MCF 10A (cell line): Measurements from ENCODE around the gene UBE2E3. TPM values are rescaled to one million over a fixed set of nuclear protein-coding genes. Genes with fewer than 3 reads are reported as not detected.

ENCODE experiments used
- BruUV-seq: library from RNA; stranded (reverse); fragments of 400-500 nt; replicated peaks from 2 replicates; lab custom pipeline; 2021; lab: Mats Ljungman, UMichigan
- CTCF ChIA-PET: fragments of 300-600 bp; sonication (Branson Sonifier 250); formaldehyde crosslinking; extraction: SDS; loops from one replicate; lab custom pipeline; 2021; ENCODE audit warnings: antibody characterized with exemption, inconsistent platforms; lab: Yijun Ruan, JAX
- POLR2A ChIA-PET: fragments of 300-600, 350-650 bp; sonication (Branson Sonifier 250); formaldehyde crosslinking; extraction: SDS; loops from one replicate; lab custom pipeline; 2020; ENCODE audit warnings: antibody characterized with exemption, inconsistent platforms; lab: Yijun Ruan, JAX
- DNase-seq: peaks from one replicate; pipeline ENCODE4 v3.0.0-alpha.2; 2018; ENCODE audit not compliant: unreplicated experiment
- H3K27ac Mint-ChIP-seq: one replicate; pipeline ENCODE4 v1.8.0; 2022; ENCODE audit warnings: mild to moderate bottlenecking, low read depth, mixed read lengths; ENCODE audit not compliant: unreplicated experiment
- H3K27me3 Mint-ChIP-seq: one replicate; pipeline ENCODE4 v1.8.0; 2022; ENCODE audit warnings: mixed read lengths; ENCODE audit not compliant: insufficient read depth, unreplicated experiment
- H3K36me3 Mint-ChIP-seq: one replicate; pipeline ENCODE4 v1.8.0; 2022; ENCODE audit warnings: mild to moderate bottlenecking, moderate library complexity, mixed read lengths; ENCODE audit not compliant: insufficient read depth, unreplicated experiment
- H3K4me1 Mint-ChIP-seq: one replicate; pipeline ENCODE4 v1.8.0; 2022; ENCODE audit warnings: mixed read lengths; ENCODE audit not compliant: insufficient read depth, unreplicated experiment
- H3K4me3 Mint-ChIP-seq: one replicate; pipeline ENCODE4 v1.8.0; 2022; ENCODE audit warnings: mild to moderate bottlenecking, moderate library complexity, mixed read lengths; ENCODE audit not compliant: unreplicated experiment
- H3K9me3 Mint-ChIP-seq: one replicate; pipeline ENCODE4 v1.8.0; 2022; ENCODE audit warnings: mixed read lengths; ENCODE audit not compliant: unreplicated experiment
- intact Hi-C: fragments of 100-400 bp; cut with micrococcal nuclease; formaldehyde crosslinking; loops from 2 replicates; pipeline ENCODE4 v1.14.1; 2022
- total RNA-seq: library from RNA; stranded (reverse); gene quantifications from 2 replicates; pipeline ENCODE4 v1.2.3, GENCODE V29; 2022
- TF ChIP-seq, protein P1 (sequence below): fragments of 200-600 bp; IDR thresholded peaks from one replicate; pipeline ENCODE4 v1.8.0; 2022; ENCODE audit warnings: antibody characterized with exemption, mild to moderate bottlenecking; ENCODE audit not compliant: unreplicated experiment

The UBE2E3 gene
- total RNA-seq, 1 experiment from 2014 or later = 69.3 TPM

DNA sequence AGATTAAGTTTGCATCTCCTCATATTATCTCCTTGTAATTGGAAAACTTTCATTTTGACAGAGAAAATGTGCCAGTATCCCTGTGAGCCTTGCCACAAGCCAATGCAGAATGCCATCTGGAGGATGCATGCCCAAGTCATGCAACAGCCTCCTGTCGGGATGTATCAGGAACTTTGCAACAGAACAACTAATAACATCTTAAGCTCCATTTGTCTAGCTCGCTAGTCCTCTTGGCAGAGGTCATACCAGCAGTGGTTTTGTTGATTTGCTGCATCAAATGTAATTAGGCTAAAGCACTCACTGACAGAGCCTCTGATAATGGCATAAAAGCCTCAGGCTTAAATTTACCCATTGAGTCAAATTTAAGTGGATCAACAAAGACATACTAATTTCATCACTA is 125.8 kb downstream of the UBE2E3 start:
- TF ChIP-seq, protein P1, sequence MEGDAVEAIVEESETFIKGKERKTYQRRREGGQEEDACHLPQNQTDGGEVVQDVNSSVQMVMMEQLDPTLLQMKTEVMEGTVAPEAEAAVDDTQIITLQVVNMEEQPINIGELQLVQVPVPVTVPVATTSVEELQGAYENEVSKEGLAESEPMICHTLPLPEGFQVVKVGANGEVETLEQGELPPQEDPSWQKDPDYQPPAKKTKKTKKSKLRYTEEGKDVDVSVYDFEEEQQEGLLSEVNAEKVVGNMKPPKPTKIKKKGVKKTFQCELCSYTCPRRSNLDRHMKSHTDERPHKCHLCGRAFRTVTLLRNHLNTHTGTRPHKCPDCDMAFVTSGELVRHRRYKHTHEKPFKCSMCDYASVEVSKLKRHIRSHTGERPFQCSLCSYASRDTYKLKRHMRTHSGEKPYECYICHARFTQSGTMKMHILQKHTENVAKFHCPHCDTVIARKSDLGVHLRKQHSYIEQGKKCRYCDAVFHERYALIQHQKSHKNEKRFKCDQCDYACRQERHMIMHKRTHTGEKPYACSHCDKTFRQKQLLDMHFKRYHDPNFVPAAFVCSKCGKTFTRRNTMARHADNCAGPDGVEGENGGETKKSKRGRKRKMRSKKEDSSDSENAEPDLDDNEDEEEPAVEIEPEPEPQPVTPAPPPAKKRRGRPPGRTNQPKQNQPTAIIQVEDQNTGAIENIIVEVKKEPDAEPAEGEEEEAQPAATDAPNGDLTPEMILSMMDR = no peak
- CTCF ChIA-PET = interaction anchor here (1.2 to 5.0 kb wide), 5 partner anchors 8 to 610 kb away, joined by 3 to 81 read pairs (median 22); partner anchors contain the start of gene ITGA4
- intact Hi-C loops = no loop called here
- peaks cover 8% of the 10 kb centered on the region for H3K4me1 Mint-ChIP-seq
- POLR2A ChIA-PET = interaction anchor here (0.6 kb wide), 1 partner anchor 791 kb away, joined by 3 read pairs; no protein-coding TSS in a partner anchor
- DNase-seq = no peak
- BruUV-seq = no TSS peak
- no peak overlapping the region for H3K4me3 Mint-ChIP-seq
- H3K27me3 Mint-ChIP-seq = no peaks in the 10 kb centered on the region
- no peak overlapping the region for H3K27ac Mint-ChIP-seq
- H3K36me3 Mint-ChIP-seq = no peaks in the 10 kb centered on the region
- no peaks in the 10 kb centered on the region for H3K9me3 Mint-ChIP-seq

GRCh38 chr2:181106789-181107627 is 126.6 kb downstream of the UBE2E3 start:
- Mint-ChIP-seq H3K27me3 (no peaks in the 10 kb centered on the region), H3K4me1 (peaks cover 8% of the 10 kb centered on the region), H3K27ac (no peak overlapping the region), H3K4me3 (no peak overlapping the region), H3K36me3 (no peaks in the 10 kb centered on the region), H3K9me3 (no peaks in the 10 kb centered on the region)
- CTCF ChIA-PET = interaction anchor here (0.6 to 5.0 kb wide), 7 partner anchors 351 to 1084 kb away, joined by 3 to 81 read pairs (median 9); partner anchors contain the start of gene ITGA4
- DNase-seq = peak; percentile 78
- TF ChIP-seq, protein P1 = no peak
- POLR2A ChIA-PET = interaction anchor here (0.6 kb wide), 2 partner anchors 185 to 791 kb away, joined by 3 read pairs; no protein-coding TSS in a partner anchor
- BruUV-seq = no TSS peak
- intact Hi-C loops = no loop called here

DNA sequence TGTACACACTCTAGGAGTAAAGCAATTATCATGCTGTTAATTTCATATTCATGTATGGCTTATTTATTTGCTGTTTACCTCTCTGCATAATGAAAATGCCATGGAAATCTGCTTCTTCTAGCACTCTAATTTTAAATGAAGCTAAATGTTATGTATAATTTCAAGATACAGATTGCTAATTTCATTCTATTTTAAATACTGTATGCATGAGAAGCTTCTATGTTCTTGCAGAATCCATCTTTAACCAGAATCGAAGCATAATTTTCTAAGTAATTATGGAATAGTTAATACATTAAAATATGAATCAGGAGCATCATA is 127.2 kb downstream of the UBE2E3 start:
- Mint-ChIP-seq H3K27ac (no peak overlapping the region), H3K4me3 (no peak overlapping the region), H3K4me1 (peaks cover 8% of the 10 kb centered on the region), H3K36me3 (no peaks in the 10 kb centered on the region), H3K9me3 (no peaks in the 10 kb centered on the region), H3K27me3 (no peaks in the 10 kb centered on the region)
- ChIA-PET CTCF (interaction anchor here (0.6 to 2.9 kb wide), 4 partner anchors 360 to 1084 kb away, joined by 3 to 9 read pairs (median 4); no protein-coding TSS in a partner anchor), POLR2A (interaction anchor here (0.6 kb wide), 1 partner anchor 185 kb away, joined by 3 read pairs; no protein-coding TSS in a partner anchor)
- DNase-seq = no peak
- no TSS peak for BruUV-seq
- TF ChIP-seq, protein P1 = no peak
- intact Hi-C loops = no loop called here

GRCh38 chr2:181111059-181111458 is 130.7 kb downstream of the UBE2E3 start:
- ChIA-PET POLR2A (no interaction called here), CTCF (interaction anchor here (0.7 to 3.4 kb wide), 3 partner anchors 130 to 857 kb away, joined by 4 to 11 read pairs (median 4); no protein-coding TSS in a partner anchor)
- Mint-ChIP-seq H3K27me3 (no peaks in the 10 kb centered on the region), H3K4me3 (no peak overlapping the region), H3K27ac (no peak overlapping the region), H3K9me3 (no peaks in the 10 kb centered on the region), H3K36me3 (no peaks in the 10 kb centered on the region), H3K4me1 (peaks cover 8% of the 10 kb centered on the region)
- BruUV-seq = no TSS peak
- intact Hi-C loops = no loop called here
- DNase-seq = no peak
- TF ChIP-seq, protein P1 = no peak
